GM23338 (cell line): ENCODE measurements around the gene RPL39L. TPM values are rescaled to one million over a fixed set of nuclear protein-coding genes. Genes with fewer than 3 reads are reported as not detected.

Experiments
- ATAC-seq: fragments of 200-7000 bp; cut with Tn5 transposase; 3 replicates; pipeline ENCODE4 v1.9.1; 2020
- DNase-seq: peaks from one replicate; pipeline ENCODE4 v3.0.0-alpha.2; 2015; ENCODE audit warnings: low spot score
- H2AFZ ChIP-seq: fragments of 200-600 bp; sonication (generic); 2 replicates; pipeline ENCODE4 v1.8.0; 2016; ENCODE audit warnings: antibody characterized with exemption, mild to moderate bottlenecking, moderate library complexity
- H3F3A ChIP-seq: fragments of 200-600 bp; sonication (generic); replicated peaks from 2 replicates; pipeline ENCODE4 v1.8.0; 2017; ENCODE audit warnings: antibody characterized with exemption, mixed run types, low read depth
- H3K27ac ChIP-seq: fragments of 200-600 bp; sonication (generic); 2 replicates; pipeline ENCODE4 v1.6.1; 2016; ENCODE audit warnings: low read depth
- H3K27me3 ChIP-seq: fragments of 200-600 bp; sonication (generic); 2 replicates; pipeline ENCODE4 v1.8.0; 2016; ENCODE audit warnings: mild to moderate bottlenecking, mixed run types, moderate library complexity; ENCODE audit not compliant: insufficient read depth
- H3K36me3 ChIP-seq: fragments of 200-600 bp; sonication (generic); 2 replicates; pipeline ENCODE4 v1.8.0; 2016; ENCODE audit warnings: mild to moderate bottlenecking; ENCODE audit not compliant: insufficient read depth
- H3K4me1 ChIP-seq: fragments of 200-600 bp; sonication (generic); 2 replicates; pipeline ENCODE4 v1.8.0; 2016; ENCODE audit warnings: mild to moderate bottlenecking, moderate library complexity; ENCODE audit not compliant: insufficient read depth
- H3K4me2 ChIP-seq: fragments of 200-600 bp; sonication (generic); 2 replicates; pipeline ENCODE4 v1.7.1; 2017; ENCODE audit warnings: mixed run types
- H3K4me3 ChIP-seq: fragments of 200-600 bp; sonication (generic); 2 replicates; pipeline ENCODE4 v1.6.1; 2016; ENCODE audit warnings: mixed run types
- H3K79me2 ChIP-seq: fragments of 200-600 bp; sonication (generic); replicated peaks from 2 replicates; pipeline ENCODE4 v1.8.0; 2017; ENCODE audit warnings: mild to moderate bottlenecking; ENCODE audit not compliant: insufficient read depth
- H3K9me2 ChIP-seq: fragments of 200-600 bp; sonication (generic); 2 replicates; pipeline ENCODE4 v1.8.0; 2017; ENCODE audit not compliant: insufficient read depth
- H4K20me1 ChIP-seq: fragments of 200-600 bp; sonication (generic); replicated peaks from 2 replicates; pipeline ENCODE4 v1.8.0; 2017; ENCODE audit warnings: mild to moderate bottlenecking; ENCODE audit not compliant: insufficient read depth
- H3K27ac Mint-ChIP-seq: 2 replicates; pipeline ENCODE4 v1.8.0; 2020; ENCODE audit warnings: inconsistent platforms, mild to moderate bottlenecking, moderate library complexity, mixed read lengths
- H3K27me3 Mint-ChIP-seq: 3 replicates; pipeline ENCODE4 v1.8.0; 2022; ENCODE audit warnings: low read depth, mild to moderate bottlenecking, moderate library complexity, mixed read lengths, inconsistent platforms; ENCODE audit not compliant: insufficient read depth, poor library complexity
- H3K36me3 Mint-ChIP-seq: 3 replicates; pipeline ENCODE4 v1.8.0; 2021; ENCODE audit warnings: low read depth, mild to moderate bottlenecking, inconsistent platforms, moderate library complexity, mixed read lengths
- H3K4me1 Mint-ChIP-seq: 3 replicates; pipeline ENCODE4 v1.8.0; 2020; ENCODE audit warnings: mild to moderate bottlenecking, inconsistent platforms, mixed read lengths
- H3K4me3 Mint-ChIP-seq: 3 replicates; pipeline ENCODE4 v1.8.0; 2021; ENCODE audit warnings: moderate library complexity, mild to moderate bottlenecking, inconsistent platforms, mixed read lengths
- H3K9me3 Mint-ChIP-seq: 3 replicates; pipeline ENCODE4 v1.8.0; 2020; ENCODE audit warnings: moderate library complexity, mild to moderate bottlenecking, inconsistent platforms, mixed read lengths
- NANOG ChIP-seq: IDR thresholded peaks from 2 replicates; pipeline ENCODE4 v1.6.1; 2016; ENCODE audit warnings: antibody characterized with exemption, borderline replicate concordance
- POLR2AphosphoS5 ChIP-seq: IDR thresholded peaks from 2 replicates; pipeline ENCODE4 v1.6.1; 2016; ENCODE audit warnings: antibody characterized with exemption, low read depth
- ZNF462 ChIP-seq: fragments of 250-450 bp; sonication (Bioruptor Pico); IDR thresholded peaks from 2 replicates; pipeline ENCODE4 v1.5.0; 2020; ENCODE audit warnings: mild to moderate bottlenecking, moderate library complexity
- polyA plus RNA-seq: library from polyadenylated mRNA; unstranded; fragments of >200 nt; fragmentation: Nextera tagmentation; extraction: Ambion mirVana; gene quantifications from 2 replicates; pipeline ENCODE4 v1.2.1, GENCODE V29; 2016
- total RNA-seq: library from RNA; depleted of rRNA; stranded (reverse); fragments of >200 nt; shearing (Covaris generic); gene quantifications from 2 replicates; pipeline ENCODE4 v1.2.3, GENCODE V29; 2014

The RPL39L gene
- total and polyA plus RNA-seq, 2 experiments from 2014 or later, result 70.6 to 155 TPM

GRCh38 chr3:187162265-187162953 is 23.1 kb upstream of the RPL39L start:
- peaks cover 2% of the 10 kb centered on the region for H3K27me3 Mint-ChIP-seq
- peaks cover 7% of the 10 kb centered on the region; the same call in 2 of the 3 replicates for H3K36me3 Mint-ChIP-seq
- Histone ChIP-seq H3K27me3 (no peaks in the 10 kb centered on the region), H2AFZ (no peak overlapping the region), H3K4me2 (peak overlapping the region; percentile 44), H3K9me2 (0 out of 2 replicates have a peak, but pooled peaks cover 2% of the 10 kb centered on the region), H3K4me1 (peaks cover 40% of the 10 kb centered on the region), H4K20me1 (0 out of 2 replicates have a peak, but pooled peaks cover 5% of the 10 kb centered on the region), H3K36me3 (peaks cover 5% of the 10 kb centered on the region; the same call in 1 of the 2 replicates), H3K79me2 (peaks cover 10% of the 10 kb centered on the region), H3K27ac (no peak overlapping the region; the same call in 1 of the 2 replicates), H3F3A (peaks cover 23% of the 10 kb centered on the region), H3K4me3 (no peak overlapping the region)
- DNase-seq (no peak), ATAC-seq (no peak)
- TF ChIP-seq POLR2AphosphoS5 (peak; percentile 50), ZNF462 (CRISPR knock-in tag) (no peak)
- H3K27ac Mint-ChIP-seq, result no peak overlapping the region
- H3K9me3 Mint-ChIP-seq, result peaks cover 10% of the 10 kb centered on the region
- H3K4me1 Mint-ChIP-seq, result peaks cover 31% of the 10 kb centered on the region
- no peak overlapping the region for H3K4me3 Mint-ChIP-seq

GRCh38 chr3:187161556-187161955 is 22.3 kb upstream of the RPL39L start:
- H4K20me1 ChIP-seq, result 0 out of 2 replicates have a peak, but pooled peaks cover 5% of the 10 kb centered on the region
- H3K79me2 ChIP-seq, result peaks cover 10% of the 10 kb centered on the region
- peak overlapping the region; percentile 44; the same call in 1 of the 2 replicates for H3K4me2 ChIP-seq
- 0 out of 2 replicates have a peak, but pooled peaks cover 2% of the 10 kb centered on the region for H3K9me2 ChIP-seq
- H2AFZ ChIP-seq, result no peak overlapping the region
- H3K4me3 Mint-ChIP-seq, result no peak overlapping the region
- H3K36me3 Mint-ChIP-seq, result peaks cover 4% of the 10 kb centered on the region; the same call in 2 of the 3 replicates
- no peak for DNase-seq
- peaks cover 7% of the 10 kb centered on the region for H3K9me3 Mint-ChIP-seq
- H3K4me1 Mint-ChIP-seq, result peaks cover 31% of the 10 kb centered on the region
- no peak overlapping the region for H3K4me3 ChIP-seq
- peaks cover 39% of the 10 kb centered on the region for H3K4me1 ChIP-seq
- 0 out of 2 replicates have a peak overlapping the region, but pooled peaks have one; percentile 20 for H3K27ac ChIP-seq
- ATAC-seq, result no peak
- H3K36me3 ChIP-seq, result peaks cover 5% of the 10 kb centered on the region; the same call in 1 of the 2 replicates
- H3F3A ChIP-seq, result peaks cover 23% of the 10 kb centered on the region
- no peak overlapping the region for H3K27ac Mint-ChIP-seq
- no peaks in the 10 kb centered on the region for H3K27me3 ChIP-seq
- H3K27me3 Mint-ChIP-seq, result no peaks in the 10 kb centered on the region
- TF ChIP-seq POLR2AphosphoS5 (no peak; the same call in 1 of the 2 replicates), NANOG (no peak), ZNF462 (CRISPR knock-in tag) (no peak)
